ENCODE results near the gene SLC35F3.
A peak's percentile ranks its signal among the peaks of the same experiment; 100 is the strongest.
"Not testable (repeated sequence)": the region's sequence is repeated elsewhere in the genome, so short reads cannot be mapped to it uniquely, and the experiment has no call there.

The SLC35F3 gene

GRCh38 chr1:234152344-234152743, 247.9 kb downstream of the SLC35F3 start:
- DNase-seq = not testable (repeated sequence)

GRCh38 chr1:234154320-234155251, 250.1 kb downstream of the SLC35F3 start:
- DNase-seq = peak; percentile 93

GRCh38 chr1:234162661-234163060, 258.2 kb downstream of the SLC35F3 start:
- no peak for DNase-seq

GRCh38 chr1:234163267-234163919, 258.9 kb downstream of the SLC35F3 start:
- no peak for DNase-seq

GRCh38 chr1:234164098-234164709, 259.7 kb downstream of the SLC35F3 start:
- no peak for DNase-seq

- DNase-seq = no peak
Measured at GRCh38 chr1:234168061-234168724, 263.7 kb downstream of the SLC35F3 start.

GRCh38 chr1:234169161-234169849, 264.8 kb downstream of the SLC35F3 start:
- no peak for DNase-seq

- DNase-seq = no peak
Measured at GRCh38 chr1:234170067-234170466, 265.6 kb downstream of the SLC35F3 start.

- DNase-seq = no peak
Measured at GRCh38 chr1:234170622-234171021, 266.1 kb downstream of the SLC35F3 start.

GRCh38 chr1:234173968-234174367, 269.5 kb downstream of the SLC35F3 start:
- DNase-seq = no peak

GRCh38 chr1:234175363-234175762, 270.9 kb downstream of the SLC35F3 start:
- DNase-seq = no peak

GRCh38 chr1:234176000-234176399, 271.5 kb downstream of the SLC35F3 start:
- no peak for DNase-seq

GRCh38 chr1:234176847-234177246, 272.4 kb downstream of the SLC35F3 start:
- DNase-seq = not testable (repeated sequence)

GRCh38 chr1:234185438-234185837, 281.0 kb downstream of the SLC35F3 start:
- DNase-seq = no peak

GRCh38 chr1:234186037-234186688, 281.7 kb downstream of the SLC35F3 start:
- DNase-seq = peak; percentile 92

- peak; percentile 96 for DNase-seq
Measured at GRCh38 chr1:234188454-234188792, 283.9 kb downstream of the SLC35F3 start.

GRCh38 chr1:234197839-234198238, 293.4 kb downstream of the SLC35F3 start:
- peak; percentile 85 for DNase-seq

- DNase-seq = no peak
Measured at GRCh38 chr1:234199476-234200127, 295.1 kb downstream of the SLC35F3 start.

- DNase-seq = no peak
Measured at GRCh38 chr1:234200566-234200965, 296.1 kb downstream of the SLC35F3 start.

GRCh38 chr1:234201600-234201999, 297.1 kb downstream of the SLC35F3 start:
- no peak for DNase-seq

- no peak for DNase-seq
Measured at GRCh38 chr1:234205966-234206365, 301.5 kb downstream of the SLC35F3 start.
